ENCODE measurements around the gene EML6.

DNA sequence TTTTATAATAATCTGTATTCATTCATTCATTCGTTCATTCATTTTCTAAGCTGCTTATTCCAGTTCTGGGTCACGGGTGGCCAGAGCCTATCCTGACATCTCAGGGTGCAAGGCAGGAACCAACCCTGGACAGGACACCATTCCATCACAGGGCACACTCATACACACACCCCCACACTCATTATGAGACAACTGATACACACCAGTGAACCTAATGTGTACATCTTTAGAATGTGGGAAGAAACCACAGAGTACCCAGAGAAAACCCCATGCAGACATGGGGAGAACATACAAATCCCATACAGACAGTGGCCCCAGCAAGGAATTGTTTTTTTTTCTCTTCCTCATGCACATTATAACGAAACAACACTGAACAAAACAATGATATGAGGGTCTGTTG is 272.1 kb downstream of the EML6 start:
- TF ChIP-seq POLR2A (IDR thresholded peaks at IDR 0.05) (no peak), CTCF (IDR thresholded peaks at IDR 0.05) (no peak)
